ENCODE data around the gene ENPP6.

GRCh38 chr4:184199780-184200179, 17.9 kb downstream of the ENPP6 start:
- TF ChIP-seq CTCF (IDR thresholded peaks at IDR 0.05; ENCODE audit: low read length) (no peak), EZH2phosphoT487 (IDR thresholded peaks at IDR 0.05; ENCODE audit: low read length) (no peak)
